ENCODE data around the gene PEX7. TPM values are rescaled to one million over a fixed set of nuclear protein-coding genes. Genes with fewer than 3 reads are reported as not detected.

The PEX7 gene
- total and polyA plus RNA-seq, 2 experiments from 2014 or later: 11.8 to 13.5 TPM

DNA sequence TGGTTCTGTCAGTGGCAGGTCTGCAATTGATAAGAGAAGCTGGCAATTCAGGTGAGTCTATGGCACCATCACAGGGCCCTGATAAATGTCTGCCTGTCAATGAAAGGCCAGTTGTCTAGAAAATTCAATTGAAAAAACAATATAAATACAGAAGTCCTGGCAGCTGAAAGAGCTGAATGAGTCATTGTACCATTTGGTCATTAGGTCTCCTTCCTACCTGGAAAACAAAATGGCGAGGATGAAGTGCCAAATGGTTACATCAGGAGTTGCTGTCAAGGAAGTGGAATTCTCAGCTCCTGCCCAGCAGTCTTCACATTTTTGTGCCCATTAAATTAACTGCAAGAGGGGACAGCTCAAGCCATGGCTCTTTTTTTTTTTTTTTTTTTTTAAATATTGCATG is 37.7 kb downstream of the PEX7 start (continued):
- TF ChIP-seq, protein P1, sequence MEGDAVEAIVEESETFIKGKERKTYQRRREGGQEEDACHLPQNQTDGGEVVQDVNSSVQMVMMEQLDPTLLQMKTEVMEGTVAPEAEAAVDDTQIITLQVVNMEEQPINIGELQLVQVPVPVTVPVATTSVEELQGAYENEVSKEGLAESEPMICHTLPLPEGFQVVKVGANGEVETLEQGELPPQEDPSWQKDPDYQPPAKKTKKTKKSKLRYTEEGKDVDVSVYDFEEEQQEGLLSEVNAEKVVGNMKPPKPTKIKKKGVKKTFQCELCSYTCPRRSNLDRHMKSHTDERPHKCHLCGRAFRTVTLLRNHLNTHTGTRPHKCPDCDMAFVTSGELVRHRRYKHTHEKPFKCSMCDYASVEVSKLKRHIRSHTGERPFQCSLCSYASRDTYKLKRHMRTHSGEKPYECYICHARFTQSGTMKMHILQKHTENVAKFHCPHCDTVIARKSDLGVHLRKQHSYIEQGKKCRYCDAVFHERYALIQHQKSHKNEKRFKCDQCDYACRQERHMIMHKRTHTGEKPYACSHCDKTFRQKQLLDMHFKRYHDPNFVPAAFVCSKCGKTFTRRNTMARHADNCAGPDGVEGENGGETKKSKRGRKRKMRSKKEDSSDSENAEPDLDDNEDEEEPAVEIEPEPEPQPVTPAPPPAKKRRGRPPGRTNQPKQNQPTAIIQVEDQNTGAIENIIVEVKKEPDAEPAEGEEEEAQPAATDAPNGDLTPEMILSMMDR (conservative IDR thresholded peaks at IDR 0.05; ENCODE audit: low read depth in 2 of 2): no peak
- TF ChIP-seq CREB1 (CRISPR knock-in tag; IDR thresholded peaks at IDR 0.05; ENCODE audit: low read depth) (no peak), JUNB (IDR thresholded peaks at IDR 0.05; ENCODE audit: unreplicated experiment) (no peak), NANOG (IDR thresholded peaks at IDR 0.05; ENCODE audit: borderline replicate concordance) (no peak), STAT1 (IDR thresholded peaks at IDR 0.05; ENCODE audit: unreplicated experiment) (no peak)
- TF ChIP-seq, protein P2, sequence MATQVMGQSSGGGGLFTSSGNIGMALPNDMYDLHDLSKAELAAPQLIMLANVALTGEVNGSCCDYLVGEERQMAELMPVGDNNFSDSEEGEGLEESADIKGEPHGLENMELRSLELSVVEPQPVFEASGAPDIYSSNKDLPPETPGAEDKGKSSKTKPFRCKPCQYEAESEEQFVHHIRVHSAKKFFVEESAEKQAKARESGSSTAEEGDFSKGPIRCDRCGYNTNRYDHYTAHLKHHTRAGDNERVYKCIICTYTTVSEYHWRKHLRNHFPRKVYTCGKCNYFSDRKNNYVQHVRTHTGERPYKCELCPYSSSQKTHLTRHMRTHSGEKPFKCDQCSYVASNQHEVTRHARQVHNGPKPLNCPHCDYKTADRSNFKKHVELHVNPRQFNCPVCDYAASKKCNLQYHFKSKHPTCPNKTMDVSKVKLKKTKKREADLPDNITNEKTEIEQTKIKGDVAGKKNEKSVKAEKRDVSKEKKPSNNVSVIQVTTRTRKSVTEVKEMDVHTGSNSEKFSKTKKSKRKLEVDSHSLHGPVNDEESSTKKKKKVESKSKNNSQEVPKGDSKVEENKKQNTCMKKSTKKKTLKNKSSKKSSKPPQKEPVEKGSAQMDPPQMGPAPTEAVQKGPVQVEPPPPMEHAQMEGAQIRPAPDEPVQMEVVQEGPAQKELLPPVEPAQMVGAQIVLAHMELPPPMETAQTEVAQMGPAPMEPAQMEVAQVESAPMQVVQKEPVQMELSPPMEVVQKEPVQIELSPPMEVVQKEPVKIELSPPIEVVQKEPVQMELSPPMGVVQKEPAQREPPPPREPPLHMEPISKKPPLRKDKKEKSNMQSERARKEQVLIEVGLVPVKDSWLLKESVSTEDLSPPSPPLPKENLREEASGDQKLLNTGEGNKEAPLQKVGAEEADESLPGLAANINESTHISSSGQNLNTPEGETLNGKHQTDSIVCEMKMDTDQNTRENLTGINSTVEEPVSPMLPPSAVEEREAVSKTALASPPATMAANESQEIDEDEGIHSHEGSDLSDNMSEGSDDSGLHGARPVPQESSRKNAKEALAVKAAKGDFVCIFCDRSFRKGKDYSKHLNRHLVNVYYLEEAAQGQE (IDR thresholded peaks at IDR 0.05; ENCODE audit: unreplicated experiment): no peak

DNA sequence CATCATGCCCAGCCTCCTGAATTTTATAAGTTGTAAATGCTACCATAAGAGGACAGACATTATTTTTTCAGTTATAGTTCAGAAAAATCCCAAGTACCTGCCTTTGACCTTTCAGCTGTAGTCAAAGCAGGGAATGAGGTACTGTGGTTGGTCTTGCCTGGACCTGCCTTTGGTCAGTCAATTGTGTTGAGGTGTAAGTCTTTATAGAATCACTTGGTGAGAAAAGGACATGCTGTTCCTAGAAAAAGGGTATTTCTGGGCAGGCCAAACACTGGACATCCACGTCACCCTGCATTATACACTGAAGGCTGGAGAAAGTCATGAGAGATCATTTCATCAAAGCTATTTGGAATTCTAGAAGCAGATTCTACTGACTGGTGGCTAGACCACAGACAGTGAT is 40.3 kb downstream of the PEX7 start:
- H3K36me3 ChIP-seq (ENCODE audit: insufficient read depth): no peaks in the 10 kb centered on the region
- no peak overlapping the region for H3K27ac Mint-ChIP-seq
- no peaks in the 10 kb centered on the region for H3F3A ChIP-seq (replicated peaks; ENCODE audit: low read depth)
- no peaks in the 10 kb centered on the region for H3K27me3 ChIP-seq (ENCODE audit: insufficient read depth)
- H3K27ac ChIP-seq (ENCODE audit: low read depth): no peak overlapping the region
- peaks cover 2% of the 10 kb centered on the region for H3K27me3 Mint-ChIP-seq (ENCODE audit: insufficient read depth, low read depth, poor library complexity)
- no peak overlapping the region for H3K4me3 Mint-ChIP-seq
- H3K4me1 ChIP-seq (ENCODE audit: insufficient read depth): no peaks in the 10 kb centered on the region
- no peaks in the 10 kb centered on the region for H3K79me2 ChIP-seq (replicated peaks; ENCODE audit: insufficient read depth)
- no peaks in the 10 kb centered on the region for H3K36me3 Mint-ChIP-seq (ENCODE audit: low read depth)
- H3K4me1 Mint-ChIP-seq: no peaks in the 10 kb centered on the region
- H3K4me2 ChIP-seq: no peak overlapping the region
- 0 out of 2 replicates have a peak, but pooled peaks cover 6% of the 10 kb centered on the region for H4K20me1 ChIP-seq (replicated peaks; ENCODE audit: insufficient read depth)
- no peak overlapping the region for H2AFZ ChIP-seq
- H3K4me3 ChIP-seq: no peak overlapping the region
- no peak for DNase-seq (ENCODE audit: low spot score)
- no peaks in the 10 kb centered on the region for H3K9me3 Mint-ChIP-seq
- H3K9me2 ChIP-seq (ENCODE audit: insufficient read depth): no peaks in the 10 kb centered on the region
- ATAC-seq: no peak
- TF ChIP-seq CREB1 (CRISPR knock-in tag; IDR thresholded peaks at IDR 0.05; ENCODE audit: low read depth): no peak
- TF ChIP-seq, protein P1 (conservative IDR thresholded peaks at IDR 0.05; ENCODE audit: low read depth in 2 of 2): no peak
- TF ChIP-seq ZNF331 (CRISPR knock-in tag; IDR thresholded peaks at IDR 0.05; ENCODE audit: low read depth): no peak
- TF ChIP-seq, protein P3, sequence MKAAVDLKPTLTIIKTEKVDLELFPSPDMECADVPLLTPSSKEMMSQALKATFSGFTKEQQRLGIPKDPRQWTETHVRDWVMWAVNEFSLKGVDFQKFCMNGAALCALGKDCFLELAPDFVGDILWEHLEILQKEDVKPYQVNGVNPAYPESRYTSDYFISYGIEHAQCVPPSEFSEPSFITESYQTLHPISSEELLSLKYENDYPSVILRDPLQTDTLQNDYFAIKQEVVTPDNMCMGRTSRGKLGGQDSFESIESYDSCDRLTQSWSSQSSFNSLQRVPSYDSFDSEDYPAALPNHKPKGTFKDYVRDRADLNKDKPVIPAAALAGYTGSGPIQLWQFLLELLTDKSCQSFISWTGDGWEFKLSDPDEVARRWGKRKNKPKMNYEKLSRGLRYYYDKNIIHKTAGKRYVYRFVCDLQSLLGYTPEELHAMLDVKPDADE (IDR thresholded peaks at IDR 0.05): no peak
- no peak for TF ChIP-seq EZH2phosphoT487 (IDR thresholded peaks at IDR 0.05; ENCODE audit: unreplicated experiment)
- TF ChIP-seq, protein P4, sequence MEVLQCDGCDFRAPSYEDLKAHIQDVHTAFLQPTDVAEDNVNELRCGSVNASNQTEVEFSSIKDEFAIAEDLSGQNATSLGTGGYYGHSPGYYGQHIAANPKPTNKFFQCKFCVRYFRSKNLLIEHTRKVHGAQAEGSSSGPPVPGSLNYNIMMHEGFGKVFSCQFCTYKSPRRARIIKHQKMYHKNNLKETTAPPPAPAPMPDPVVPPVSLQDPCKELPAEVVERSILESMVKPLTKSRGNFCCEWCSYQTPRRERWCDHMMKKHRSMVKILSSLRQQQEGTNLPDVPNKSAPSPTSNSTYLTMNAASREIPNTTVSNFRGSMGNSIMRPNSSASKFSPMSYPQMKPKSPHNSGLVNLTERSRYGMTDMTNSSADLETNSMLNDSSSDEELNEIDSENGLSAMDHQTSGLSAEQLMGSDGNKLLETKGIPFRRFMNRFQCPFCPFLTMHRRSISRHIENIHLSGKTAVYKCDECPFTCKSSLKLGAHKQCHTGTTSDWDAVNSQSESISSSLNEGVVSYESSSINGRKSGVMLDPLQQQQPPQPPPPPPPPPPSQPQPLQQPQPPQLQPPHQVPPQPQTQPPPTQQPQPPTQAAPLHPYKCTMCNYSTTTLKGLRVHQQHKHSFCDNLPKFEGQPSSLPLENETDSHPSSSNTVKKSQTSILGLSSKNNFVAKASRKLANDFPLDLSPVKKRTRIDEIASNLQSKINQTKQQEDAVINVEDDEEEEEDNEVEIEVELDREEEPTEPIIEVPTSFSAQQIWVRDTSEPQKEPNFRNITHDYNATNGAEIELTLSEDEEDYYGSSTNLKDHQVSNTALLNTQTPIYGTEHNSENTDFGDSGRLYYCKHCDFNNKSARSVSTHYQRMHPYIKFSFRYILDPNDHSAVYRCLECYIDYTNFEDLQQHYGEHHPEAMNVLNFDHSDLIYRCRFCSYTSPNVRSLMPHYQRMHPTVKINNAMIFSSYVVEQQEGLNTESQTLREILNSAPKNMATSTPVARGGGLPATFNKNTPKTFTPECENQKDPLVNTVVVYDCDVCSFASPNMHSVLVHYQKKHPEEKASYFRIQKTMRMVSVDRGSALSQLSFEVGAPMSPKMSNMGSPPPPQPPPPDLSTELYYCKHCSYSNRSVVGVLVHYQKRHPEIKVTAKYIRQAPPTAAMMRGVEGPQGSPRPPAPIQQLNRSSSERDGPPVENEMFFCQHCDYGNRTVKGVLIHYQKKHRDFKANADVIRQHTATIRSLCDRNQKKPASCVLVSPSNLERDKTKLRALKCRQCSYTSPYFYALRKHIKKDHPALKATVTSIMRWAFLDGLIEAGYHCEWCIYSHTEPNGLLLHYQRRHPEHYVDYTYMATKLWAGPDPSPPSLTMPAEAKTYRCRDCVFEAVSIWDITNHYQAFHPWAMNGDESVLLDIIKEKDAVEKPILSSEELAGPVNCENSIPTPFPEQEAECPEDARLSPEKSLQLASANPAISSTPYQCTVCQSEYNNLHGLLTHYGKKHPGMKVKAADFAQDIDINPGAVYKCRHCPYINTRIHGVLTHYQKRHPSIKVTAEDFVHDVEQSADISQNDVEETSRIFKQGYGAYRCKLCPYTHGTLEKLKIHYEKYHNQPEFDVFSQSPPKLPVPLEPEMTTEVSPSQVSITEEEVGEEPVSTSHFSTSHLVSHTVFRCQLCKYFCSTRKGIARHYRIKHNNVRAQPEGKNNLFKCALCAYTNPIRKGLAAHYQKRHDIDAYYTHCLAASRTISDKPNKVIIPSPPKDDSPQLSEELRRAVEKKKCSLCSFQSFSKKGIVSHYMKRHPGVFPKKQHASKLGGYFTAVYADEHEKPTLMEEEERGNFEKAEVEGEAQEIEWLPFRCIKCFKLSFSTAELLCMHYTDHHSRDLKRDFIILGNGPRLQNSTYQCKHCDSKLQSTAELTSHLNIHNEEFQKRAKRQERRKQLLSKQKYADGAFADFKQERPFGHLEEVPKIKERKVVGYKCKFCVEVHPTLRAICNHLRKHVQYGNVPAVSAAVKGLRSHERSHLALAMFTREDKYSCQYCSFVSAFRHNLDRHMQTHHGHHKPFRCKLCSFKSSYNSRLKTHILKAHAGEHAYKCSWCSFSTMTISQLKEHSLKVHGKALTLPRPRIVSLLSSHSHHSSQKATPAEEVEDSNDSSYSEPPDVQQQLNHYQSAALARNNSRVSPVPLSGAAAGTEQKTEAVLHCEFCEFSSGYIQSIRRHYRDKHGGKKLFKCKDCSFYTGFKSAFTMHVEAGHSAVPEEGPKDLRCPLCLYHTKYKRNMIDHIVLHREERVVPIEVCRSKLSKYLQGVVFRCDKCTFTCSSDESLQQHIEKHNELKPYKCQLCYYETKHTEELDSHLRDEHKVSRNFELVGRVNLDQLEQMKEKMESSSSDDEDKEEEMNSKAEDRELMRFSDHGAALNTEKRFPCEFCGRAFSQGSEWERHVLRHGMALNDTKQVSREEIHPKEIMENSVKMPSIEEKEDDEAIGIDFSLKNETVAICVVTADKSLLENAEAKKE (CRISPR knock-in tag; IDR thresholded peaks at IDR 0.05): no peak
